Measurements from ENCODE around the gene SLC38A10.

The SLC38A10 gene

DNA sequence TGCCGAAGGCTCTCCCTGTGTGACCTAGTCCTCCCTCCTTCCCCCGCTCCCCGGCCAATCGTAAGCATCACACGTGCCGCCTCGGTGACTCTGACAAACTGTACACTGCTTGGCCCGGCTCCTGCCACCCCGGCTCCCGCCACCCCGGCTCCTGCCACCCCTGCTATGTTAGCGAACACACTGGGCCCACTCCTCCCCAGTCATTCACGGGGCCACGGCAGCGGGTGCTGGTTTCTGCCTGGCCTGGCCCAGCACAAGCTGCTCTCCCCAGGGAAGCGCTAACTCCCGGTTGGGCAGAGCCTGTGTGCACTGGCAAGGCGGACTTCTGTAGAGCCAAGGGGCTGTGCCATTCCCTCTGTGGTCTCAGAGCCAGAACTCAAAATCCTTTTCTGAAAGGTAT, 34.0 kb downstream of the SLC38A10 start:
- TF ChIP-seq, protein P1, sequence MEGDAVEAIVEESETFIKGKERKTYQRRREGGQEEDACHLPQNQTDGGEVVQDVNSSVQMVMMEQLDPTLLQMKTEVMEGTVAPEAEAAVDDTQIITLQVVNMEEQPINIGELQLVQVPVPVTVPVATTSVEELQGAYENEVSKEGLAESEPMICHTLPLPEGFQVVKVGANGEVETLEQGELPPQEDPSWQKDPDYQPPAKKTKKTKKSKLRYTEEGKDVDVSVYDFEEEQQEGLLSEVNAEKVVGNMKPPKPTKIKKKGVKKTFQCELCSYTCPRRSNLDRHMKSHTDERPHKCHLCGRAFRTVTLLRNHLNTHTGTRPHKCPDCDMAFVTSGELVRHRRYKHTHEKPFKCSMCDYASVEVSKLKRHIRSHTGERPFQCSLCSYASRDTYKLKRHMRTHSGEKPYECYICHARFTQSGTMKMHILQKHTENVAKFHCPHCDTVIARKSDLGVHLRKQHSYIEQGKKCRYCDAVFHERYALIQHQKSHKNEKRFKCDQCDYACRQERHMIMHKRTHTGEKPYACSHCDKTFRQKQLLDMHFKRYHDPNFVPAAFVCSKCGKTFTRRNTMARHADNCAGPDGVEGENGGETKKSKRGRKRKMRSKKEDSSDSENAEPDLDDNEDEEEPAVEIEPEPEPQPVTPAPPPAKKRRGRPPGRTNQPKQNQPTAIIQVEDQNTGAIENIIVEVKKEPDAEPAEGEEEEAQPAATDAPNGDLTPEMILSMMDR (IDR thresholded peaks at IDR 0.05; ENCODE audit: low read depth, low read length, missing control alignments) = no peak
- no peak for DNase-seq (ENCODE audit: extremely low read depth, low read depth)
- no peak overlapping the region for H3K4me3 ChIP-seq (replicated peaks; ENCODE audit: low read depth, low read length)

DNA sequence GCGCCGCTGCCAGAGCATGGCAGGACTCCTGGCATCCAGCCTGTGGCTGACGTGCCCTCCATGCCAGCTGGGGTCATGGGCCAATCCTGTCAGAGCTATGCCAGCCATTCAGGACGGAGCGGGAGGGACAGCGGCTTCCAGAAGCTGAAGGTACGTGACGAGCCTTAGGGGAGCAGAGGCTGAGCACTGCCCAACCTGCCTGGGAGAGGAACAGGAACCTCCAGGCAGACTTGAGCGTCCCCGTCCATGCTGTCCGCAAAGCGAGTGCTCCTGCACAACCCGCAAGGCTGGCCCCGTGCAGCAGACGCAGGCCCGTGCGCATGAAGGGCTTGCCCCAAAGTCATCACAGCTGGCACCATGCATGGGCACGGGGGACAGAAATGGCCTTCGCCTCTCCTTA, 34.5 kb downstream of the SLC38A10 start:
- H3K4me3 ChIP-seq (replicated peaks; ENCODE audit: low read depth, low read length) = no peak overlapping the region
- DNase-seq (ENCODE audit: extremely low read depth, low read depth) = no peak
- TF ChIP-seq, protein P1 (IDR thresholded peaks at IDR 0.05; ENCODE audit: low read depth, low read length, missing control alignments) = no peak

DNA sequence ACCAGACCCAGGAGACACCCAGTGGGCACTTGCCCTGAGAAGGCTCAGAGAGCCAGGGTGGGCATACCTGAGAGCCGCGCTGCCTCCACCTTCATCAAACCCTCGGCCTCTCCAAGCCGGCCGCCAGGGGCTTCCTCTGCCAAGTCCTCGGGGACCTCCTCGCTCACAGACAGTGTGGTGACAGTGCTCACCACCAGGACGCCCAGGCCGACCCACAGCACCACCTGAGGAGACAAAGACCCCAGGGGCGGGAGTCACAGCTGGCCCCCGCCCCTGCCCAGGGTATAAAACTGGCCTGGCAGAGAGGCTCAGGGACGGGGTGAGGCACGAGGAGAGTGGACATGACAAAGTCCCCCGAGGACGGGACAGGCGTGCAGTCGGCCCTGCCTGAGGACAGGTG, 34.9 kb downstream of the SLC38A10 start:
- no peak overlapping the region for H3K4me3 ChIP-seq (replicated peaks; ENCODE audit: low read depth, low read length)
- TF ChIP-seq, protein P1 (IDR thresholded peaks at IDR 0.05; ENCODE audit: low read depth, low read length, missing control alignments) = no peak

DNA sequence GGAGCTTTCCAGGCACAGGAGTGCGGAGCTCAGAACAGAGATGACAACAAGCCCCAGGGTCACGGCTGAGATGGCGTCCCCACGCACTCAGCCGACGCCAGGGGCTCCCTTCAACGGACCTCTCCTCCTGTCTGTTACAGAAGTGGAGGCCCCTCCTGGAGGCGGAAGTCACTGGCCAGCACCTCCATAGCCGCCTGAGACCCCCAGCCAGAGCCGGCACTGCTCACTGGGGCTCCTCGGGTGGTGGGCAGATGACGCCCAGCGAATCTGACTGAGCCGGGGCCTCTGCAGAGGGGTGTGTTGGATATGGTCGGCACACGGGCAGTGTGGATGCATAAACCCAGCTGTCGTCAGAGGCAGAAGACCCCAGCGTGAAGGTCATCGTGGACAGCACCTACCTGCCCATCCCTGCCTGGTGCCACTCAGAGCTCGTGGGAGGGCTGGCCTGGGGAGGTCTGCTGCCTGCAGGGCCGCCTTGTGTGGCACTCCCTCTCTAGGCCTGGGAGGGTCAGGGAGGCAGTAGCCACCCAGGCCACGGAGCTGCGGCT, 36.0 kb downstream of the SLC38A10 start:
- H3K4me3 ChIP-seq (replicated peaks; ENCODE audit: low read depth, low read length) = no peak overlapping the region
- no peak for DNase-seq (ENCODE audit: extremely low read depth, low read depth)
- TF ChIP-seq, protein P1 (IDR thresholded peaks at IDR 0.05; ENCODE audit: low read depth, low read length, missing control alignments) = no peak

More for the DNA sequence above, 34.9 kb downstream of the SLC38A10 start:
- no peak for DNase-seq (ENCODE audit: extremely low read depth, low read depth)

DNA sequence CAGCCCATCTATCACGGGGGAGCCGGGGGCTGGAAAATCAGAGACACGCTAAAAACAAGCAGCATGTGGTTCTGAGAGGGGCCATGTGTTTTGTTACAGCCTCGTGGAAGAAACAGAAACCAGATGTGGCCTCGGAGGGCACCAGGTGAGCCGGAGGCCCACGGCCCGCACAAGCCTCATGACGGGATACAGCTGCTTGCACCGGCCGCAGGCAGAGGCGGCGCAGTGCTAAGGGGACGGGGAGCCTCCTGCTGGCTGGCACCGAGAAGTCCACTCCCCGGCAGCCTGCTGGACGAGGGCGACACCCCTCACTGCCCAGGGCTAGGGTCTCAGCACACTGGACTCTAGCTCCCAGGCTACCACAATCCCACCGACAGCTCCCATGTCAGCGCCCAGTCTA, 36.8 kb downstream of the SLC38A10 start:
- DNase-seq (ENCODE audit: extremely low read depth, low read depth) = no peak
- H3K4me3 ChIP-seq (replicated peaks; ENCODE audit: low read depth, low read length) = no peak overlapping the region
- TF ChIP-seq, protein P1 (IDR thresholded peaks at IDR 0.05; ENCODE audit: low read depth, low read length, missing control alignments) = no peak

DNA sequence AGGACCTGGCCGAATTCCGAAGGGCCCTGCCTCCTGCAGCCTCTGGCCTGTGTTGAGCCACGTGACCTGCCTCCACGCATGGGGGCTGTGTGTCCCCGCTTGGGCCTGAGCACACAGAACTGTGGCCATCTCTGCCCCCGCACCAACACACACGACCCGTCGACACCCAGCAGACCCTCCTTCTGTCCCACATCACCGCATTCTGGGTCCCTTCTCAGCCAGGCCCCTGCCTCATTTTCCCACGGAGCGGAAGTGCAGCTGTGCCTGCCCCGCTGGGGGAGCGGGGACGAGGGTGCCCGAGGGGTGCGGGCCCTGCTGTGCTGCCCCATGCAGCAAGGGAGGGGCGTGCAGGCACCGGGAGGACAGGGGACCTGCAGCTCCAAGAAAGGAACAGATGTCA, 37.6 kb downstream of the SLC38A10 start:
- DNase-seq (ENCODE audit: extremely low read depth, low read depth) = no peak
- TF ChIP-seq, protein P1 (IDR thresholded peaks at IDR 0.05; ENCODE audit: low read depth, low read length, missing control alignments) = no peak
- H3K4me3 ChIP-seq (replicated peaks; ENCODE audit: low read depth, low read length) = no peak overlapping the region

DNA sequence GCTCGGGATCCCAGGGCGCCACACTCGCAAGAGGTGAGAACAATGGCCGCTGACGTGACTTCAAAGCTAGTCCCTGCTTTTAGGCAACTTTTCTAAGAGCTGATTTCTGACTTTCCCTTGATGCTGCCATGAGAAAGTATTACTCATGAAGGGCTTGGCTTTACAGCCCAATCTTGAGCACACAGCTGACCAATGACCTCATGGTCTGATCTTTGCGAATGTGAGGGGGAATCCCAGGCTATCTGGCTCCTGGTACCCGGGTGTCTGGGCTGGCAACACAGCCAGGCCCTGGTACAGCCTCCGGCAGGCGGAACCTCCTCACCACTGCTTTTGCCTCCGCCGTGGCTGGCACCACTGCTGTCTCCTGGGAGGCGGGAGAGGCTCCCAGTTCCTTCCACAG, 38.5 kb downstream of the SLC38A10 start:
- no peak overlapping the region for H3K4me3 ChIP-seq (replicated peaks; ENCODE audit: low read depth, low read length)
- TF ChIP-seq, protein P1 (IDR thresholded peaks at IDR 0.05; ENCODE audit: low read depth, low read length, missing control alignments) = no peak
- DNase-seq (ENCODE audit: extremely low read depth, low read depth) = no peak

Measured in HFF-Myc (cell line).